HEK293T (cell line): ENCODE results near the gene ADA.

Experiments used
- ARNT ChIP-seq: fragments of 450-650 bp; IDR thresholded peaks from 2 replicates; pipeline ENCODE4 v1.6.1; 2017; ENCODE audit warnings: mild to moderate bottlenecking
- BHLHE40 ChIP-seq: fragments of 450-650 bp; IDR thresholded peaks from 2 replicates; pipeline ENCODE4 v1.6.1; 2016; ENCODE audit warnings: mild to moderate bottlenecking, moderate library complexity, borderline replicate concordance
- CTBP1 ChIP-seq: fragments of 450-650 bp; IDR thresholded peaks from 2 replicates; pipeline ENCODE4 v1.6.1; 2016; ENCODE audit warnings: borderline replicate concordance
- FOXK2 ChIP-seq: fragments of 450-650 bp; IDR thresholded peaks from 2 replicates; pipeline ENCODE4 v1.6.1; 2016; ENCODE audit warnings: mild to moderate bottlenecking
- L3MBTL2 ChIP-seq: fragments of 450-650 bp; conservative IDR thresholded peaks from 2 replicates; pipeline ENCODE4 v1.6.1; 2016; ENCODE audit warnings: mild to moderate bottlenecking
- LEF1 ChIP-seq: fragments of 450-650 bp; IDR thresholded peaks from 2 replicates; pipeline ENCODE4 v1.6.1; 2017; ENCODE audit warnings: mild to moderate bottlenecking, borderline replicate concordance
- NFRKB ChIP-seq: fragments of 450-650 bp; IDR thresholded peaks from 2 replicates; pipeline ENCODE4 v1.6.1; 2016; ENCODE audit warnings: mild to moderate bottlenecking, moderate library complexity
- SP1 ChIP-seq: fragments of 450-650 bp; IDR thresholded peaks from 2 replicates; pipeline ENCODE4 v1.6.1; 2017
- SUZ12 ChIP-seq: fragments of 450-650 bp; IDR thresholded peaks from 2 replicates; pipeline ENCODE4 v1.6.1; 2016; ENCODE audit warnings: mild to moderate bottlenecking
- TARDBP ChIP-seq: fragments of 450-650 bp; IDR thresholded peaks from 2 replicates; pipeline ENCODE4 v1.6.1; 2016
- TF ChIP-seq, protein P1 (sequence below): fragments of 450-650 bp; IDR thresholded peaks from 2 replicates; pipeline ENCODE4 v1.6.1; 2016

DNA sequence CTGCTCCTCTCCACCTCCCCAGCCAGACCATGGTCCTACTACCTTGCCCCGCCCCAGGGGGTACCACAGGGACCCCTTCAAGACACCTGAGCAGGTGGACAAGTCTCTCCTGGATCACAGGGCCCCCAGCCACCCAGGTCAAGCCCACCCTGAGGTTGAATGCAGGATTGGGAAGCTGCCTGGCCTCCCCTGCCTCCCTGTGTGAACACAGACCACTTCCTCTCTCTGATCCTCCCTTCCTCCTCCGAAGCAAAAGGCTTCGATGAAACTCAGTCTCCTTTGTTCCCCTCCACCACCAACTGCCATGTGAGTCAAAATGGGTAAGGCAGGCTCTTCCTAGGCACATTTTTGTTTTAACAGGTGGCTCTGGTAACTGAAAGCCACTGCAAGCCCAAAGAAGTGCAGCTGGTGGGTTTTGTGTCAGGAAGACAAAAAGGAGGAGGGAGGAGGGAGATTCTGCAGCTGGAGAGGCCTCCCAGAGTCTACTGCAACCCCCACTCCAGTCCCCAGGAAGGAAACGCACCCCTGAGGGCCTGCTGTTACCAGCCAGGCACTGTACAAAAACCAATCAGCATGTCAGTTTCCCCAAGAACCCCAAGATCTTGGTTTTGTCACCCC is 5.4 kb downstream of the ADA start:
- TF ChIP-seq NFRKB = no peak
- no peak for TF ChIP-seq SUZ12
- no peak for TF ChIP-seq BHLHE40
- no peak for TF ChIP-seq ARNT
- TF ChIP-seq LEF1 = no peak
- TF ChIP-seq L3MBTL2 = no peak
- no peak for TF ChIP-seq CTBP1
- no peak for TF ChIP-seq SP1
- TF ChIP-seq FOXK2 = no peak
- TF ChIP-seq TARDBP = no peak
- TF ChIP-seq, protein P1, sequence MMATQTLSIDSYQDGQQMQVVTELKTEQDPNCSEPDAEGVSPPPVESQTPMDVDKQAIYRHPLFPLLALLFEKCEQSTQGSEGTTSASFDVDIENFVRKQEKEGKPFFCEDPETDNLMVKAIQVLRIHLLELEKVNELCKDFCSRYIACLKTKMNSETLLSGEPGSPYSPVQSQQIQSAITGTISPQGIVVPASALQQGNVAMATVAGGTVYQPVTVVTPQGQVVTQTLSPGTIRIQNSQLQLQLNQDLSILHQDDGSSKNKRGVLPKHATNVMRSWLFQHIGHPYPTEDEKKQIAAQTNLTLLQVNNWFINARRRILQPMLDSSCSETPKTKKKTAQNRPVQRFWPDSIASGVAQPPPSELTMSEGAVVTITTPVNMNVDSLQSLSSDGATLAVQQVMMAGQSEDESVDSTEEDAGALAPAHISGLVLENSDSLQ = no peak
